HepG2 (cell line): ENCODE measurements around the gene SHROOM1. TPM values are rescaled to one million over a fixed set of nuclear protein-coding genes. Genes with fewer than 3 reads are reported as not detected.
A peak's percentile ranks its signal among the peaks of the same experiment; 100 is the strongest.

Source experiments
- ATAC-seq: fragments of 200-7000 bp; cut with Tn5 transposase; 3 replicates; pipeline ENCODE4 v1.9.1; 2020; ENCODE audit warnings: mild to moderate bottlenecking, moderate library complexity
- BruUV-seq: library from RNA; stranded (reverse); fragments of 400-500 nt; replicated peaks from 2 replicates; lab custom pipeline; 2021; lab: Mats Ljungman, UMichigan
- CTCF ChIA-PET: fragments of 300-600 bp; formaldehyde crosslinking; extraction: SDS; loops from one replicate; lab custom pipeline; 2021; ENCODE audit warnings: low total read pairs, inconsistent platforms, low intra/inter-chr PET ratio; lab: Yijun Ruan, JAX
- POLR2A ChIA-PET: fragments of 350-600 bp; sonication (Branson Sonifier 250); formaldehyde crosslinking; loops from one replicate; lab custom pipeline; 2020; ENCODE audit warnings: antibody characterized with exemption, inconsistent platforms; lab: Yijun Ruan, JAX
- DNase-seq: peaks from one replicate; pipeline ENCODE4 v3.0.0-alpha.2; 2015; ENCODE audit warnings: low spot score
- FAIRE-seq: peaks from 3 replicates; lab custom pipeline; 2011; peaks lifted over from hg19 to GRCh38; lab: Jason Lieb, UNC
- H2AFZ ChIP-seq: one replicate; pipeline ENCODE4 v1.6.1; 2011; ENCODE audit warnings: low read length, inconsistent platforms
- H3K27ac ChIP-seq: fragments of 300-600 bp; 3 replicates; pipeline ENCODE4 v1.8.0; 2011; ENCODE audit warnings: mixed run types, mild to moderate bottlenecking, mixed read lengths, low read length, inconsistent platforms; ENCODE audit not compliant: insufficient read depth; ENCODE audit errors: extremely low read length
- H3K27me3 ChIP-seq, 2 experiments: fragments of 200-600 bp in 1 of 2; 2 replicates in 1 of 2; 3 replicates in 1 of 2; pipeline versions ENCODE4 v1.6.0 to v1.8.0; 2011; ENCODE audit warnings: low read length in 2 of 2, mild to moderate bottlenecking in 2 of 2, moderate library complexity in 2 of 2, inconsistent platforms in 1 of 2; ENCODE audit not compliant: insufficient read depth in 2 of 2, control insufficient read depth in 1 of 2
- H3K36me3 ChIP-seq, 2 experiments: fragments of 200-600 bp in 1 of 2; replicated peaks in 1 of 2; 2 replicates in 1 of 2; 3 replicates in 1 of 2; pipeline versions ENCODE4 v1.5.1 to v1.8.0; 2011; ENCODE audit warnings: low read length in 2 of 2, inconsistent platforms in 1 of 2; ENCODE audit not compliant: insufficient read depth in 2 of 2, control insufficient read depth in 1 of 2
- H3K4me1 ChIP-seq: 2 replicates; pipeline ENCODE4 v1.5.1; 2012; ENCODE audit warnings: low read length, inconsistent platforms; ENCODE audit not compliant: insufficient read depth
- H3K4me2 ChIP-seq: 2 replicates; pipeline ENCODE4 v1.6.0; 2011; ENCODE audit warnings: low read depth, low read length, inconsistent platforms
- H3K4me3 ChIP-seq, 3 experiments: fragments of 200-600 bp in 1 of 3; sonication (generic), shearing (Covaris generic) in 1 of 3; replicated peaks in 1 of 3; 2 replicates each; pipeline ENCODE4 v1.5.1; 2011 to 2016; ENCODE audit warnings: low read length in 3 of 3, inconsistent platforms in 2 of 3, low read depth in 2 of 3, mild to moderate bottlenecking in 2 of 3, control low read depth in 1 of 3, mixed read lengths in 1 of 3; ENCODE audit not compliant: insufficient read depth in 1 of 3
- H3K79me2 ChIP-seq: one replicate; pipeline ENCODE4 v1.6.1; 2011; ENCODE audit warnings: low read length, inconsistent platforms; ENCODE audit not compliant: insufficient read depth
- H3K9ac ChIP-seq: 2 replicates; pipeline ENCODE4 v1.6.0; 2011; ENCODE audit warnings: mild to moderate bottlenecking, low read depth, low read length, inconsistent platforms; ENCODE audit not compliant: insufficient read depth
- H3K9me3 ChIP-seq: 2 replicates; pipeline ENCODE4 v1.5.1; 2012; ENCODE audit warnings: mild to moderate bottlenecking, low read length
- H4K20me1 ChIP-seq: 2 replicates; pipeline ENCODE4 v1.6.0; 2011; ENCODE audit warnings: inconsistent platforms, mild to moderate bottlenecking, low read length, moderate library complexity; ENCODE audit not compliant: insufficient read depth
- BCL6 ChIP-seq: IDR thresholded peaks from 2 replicates; pipeline ENCODE4 v1.6.1; 2016; ENCODE audit warnings: missing genetic modification reagents, missing compliant biosample characterization
- CCDC6 ChIP-seq: sonication (generic); formaldehyde crosslinking; IDR thresholded peaks from 2 replicates; pipeline ENCODE4 v1.8.1; 2022; ENCODE audit warnings: mild to moderate bottlenecking, missing genetic modification reagents, moderate library complexity
- DNMT1 ChIP-seq: sonication (generic); formaldehyde crosslinking; IDR thresholded peaks from 2 replicates; pipeline ENCODE4 v1.5.1; 2020; ENCODE audit warnings: mild to moderate bottlenecking, missing genetic modification reagents
- FOSL2 ChIP-seq: sonication (generic); formaldehyde crosslinking; IDR thresholded peaks from 2 replicates; pipeline ENCODE4 v1.4.0; 2020; ENCODE audit warnings: missing genetic modification reagents
- FOXA1 ChIP-seq, 2 experiments: fragments of 450-650 bp in 1 of 2; sonication (generic) in 1 of 2; formaldehyde crosslinking in 1 of 2; IDR thresholded peaks; 2 replicates each; pipeline versions ENCODE4 v1.4.0 to v1.6.1; 2016 to 2020; ENCODE audit warnings: missing genetic modification reagents in 1 of 2
- FOXA3 ChIP-seq: IDR thresholded peaks from 2 replicates; pipeline ENCODE4 v1.6.1; 2016; ENCODE audit warnings: missing genetic modification reagents, missing compliant biosample characterization
- FOXC1 ChIP-seq: sonication (generic); formaldehyde crosslinking; IDR thresholded peaks from 2 replicates; pipeline ENCODE4 v1.8.0; 2022; ENCODE audit warnings: mild to moderate bottlenecking, missing genetic modification reagents, borderline replicate concordance
- GABPA ChIP-seq, 2 experiments: IDR thresholded peaks; 2 replicates each; pipeline ENCODE4 v1.6.1; 2011 to 2016; ENCODE audit warnings: low read depth in 2 of 2, low read length in 1 of 2, missing biosample characterization in 1 of 2, missing genetic modification characterization in 1 of 2
- HCFC1 ChIP-seq: fragments of 150-350 bp; IDR thresholded peaks from 2 replicates; pipeline ENCODE4 v1.6.1; 2014; ENCODE audit warnings: low read depth, low read length
- KDM2A ChIP-seq: sonication (generic); formaldehyde crosslinking; IDR thresholded peaks from 2 replicates; pipeline ENCODE4 v1.4.0; 2020; ENCODE audit warnings: low read depth, missing genetic modification reagents, borderline replicate concordance
- MED1 ChIP-seq: sonication (generic); formaldehyde crosslinking; IDR thresholded peaks from 2 replicates; pipeline ENCODE4 v1.4.0; 2020; ENCODE audit warnings: missing genetic modification reagents
- NCOA2 ChIP-seq: sonication (generic); formaldehyde crosslinking; IDR thresholded peaks from 2 replicates; pipeline ENCODE4 v1.8.0; 2022; ENCODE audit warnings: inconsistent platforms
- PRMT3 ChIP-seq: sonication (generic); formaldehyde crosslinking; IDR thresholded peaks from 2 replicates; pipeline ENCODE4 v1.8.1; 2022; ENCODE audit warnings: low read depth, mild to moderate bottlenecking, moderate library complexity, missing genetic modification reagents, borderline replicate concordance
- RAD51 ChIP-seq: fragments of 450-650 bp; IDR thresholded peaks from 2 replicates; pipeline ENCODE4 v1.6.1; 2016; ENCODE audit warnings: borderline replicate concordance
- SP5 ChIP-seq: IDR thresholded peaks from 2 replicates; pipeline ENCODE4 v1.6.1; 2016; ENCODE audit warnings: low read depth, borderline replicate concordance
- TCF7L2 ChIP-seq: IDR thresholded peaks from 2 replicates; pipeline ENCODE4 v1.6.1; 2011; ENCODE audit warnings: mild to moderate bottlenecking, low read depth, low read length, moderate library complexity
- ZFP36L2 ChIP-seq: sonication (generic); formaldehyde crosslinking; IDR thresholded peaks from 2 replicates; pipeline ENCODE4 v1.4.0; 2020; ENCODE audit warnings: missing genetic modification reagents
- ZNF329 ChIP-seq: sonication (generic); formaldehyde crosslinking; IDR thresholded peaks from 2 replicates; pipeline ENCODE4 v1.9.0; 2021; ENCODE audit warnings: low read depth, mild to moderate bottlenecking, missing genetic modification reagents
- ZNF788 ChIP-seq: sonication (generic); formaldehyde crosslinking; IDR thresholded peaks from 2 replicates; pipeline ENCODE4 v1.5.0; 2020; ENCODE audit warnings: mild to moderate bottlenecking, missing genetic modification reagents, borderline replicate concordance
- WGBS: methylation state at CpG from one replicate; pipeline ENCODE4 v1.1.6; 2017; ENCODE audit warnings: low lambda C conversion rate; 5-methylcytosine and 5-hydroxymethylcytosine counted together
- in situ Hi-C: cut with HindIII; loops from 2 replicates; pipeline ENCODE4 v1.10.0; 2017; ENCODE audit warnings: low pct_unique_long_range_greater_than_20kb; ENCODE audit not compliant: extremely low pct_ligation_motif_present
- intact Hi-C: fragments of 100-400 bp; cut with micrococcal nuclease; formaldehyde crosslinking; loops from one replicate; pipeline ENCODE4 v1.10.0; 2022; ENCODE audit not compliant: unreplicated experiment
- polyA plus RNA-seq, 8 experiments: library from polyadenylated mRNA; depleted of rRNA in 3 of 8; stranded (reverse) in 7 of 8; unstranded in 1 of 8; fragments of >200 nt; fragmentation: Illumina TruSeq in 4 of 8; extraction: Trizol in 4 of 8; gene quantifications; 2 replicates each; pipeline versions ENCODE4 v1.2.1 to v1.2.3, GENCODE V29; 2011 to 2016; ENCODE audit warnings: low read depth in 4 of 8, missing spikeins in 1 of 8, mixed read lengths in 1 of 8; ENCODE audit not compliant: insufficient read depth in 1 of 8
- total RNA-seq, 5 experiments: library from RNA; depleted of rRNA; stranded (reverse); fragments of >200 nt; fragmentation: Illumina TruSeq; extraction: Trizol; gene quantifications; 2 replicates each; pipeline ENCODE4 v1.2.3, GENCODE V29; 2016; ENCODE audit warnings: low read depth in 1 of 5
- TF ChIP-seq, protein P1 (sequence below): IDR thresholded peaks from 2 replicates; pipeline ENCODE4 v1.6.1; 2016; ENCODE audit warnings: low read depth, borderline replicate concordance
- TF ChIP-seq, protein P2 (sequence below): sonication (generic); IDR thresholded peaks from 2 replicates; pipeline ENCODE4 v1.6.1; 2016; ENCODE audit warnings: low read depth, borderline replicate concordance
- TF ChIP-seq, protein P3 (sequence below): sonication (generic); formaldehyde crosslinking; IDR thresholded peaks from 2 replicates; pipeline ENCODE4 v1.5.0; 2020; ENCODE audit warnings: missing genetic modification reagents, mild to moderate bottlenecking, borderline replicate concordance

Gene SHROOM1
- total and polyA plus RNA-seq, 2 of the 13 experiments (the other 11 are each of a cell fraction or from before 2014, with no cell fraction given): 18.2 to 25.7 TPM

DNA sequence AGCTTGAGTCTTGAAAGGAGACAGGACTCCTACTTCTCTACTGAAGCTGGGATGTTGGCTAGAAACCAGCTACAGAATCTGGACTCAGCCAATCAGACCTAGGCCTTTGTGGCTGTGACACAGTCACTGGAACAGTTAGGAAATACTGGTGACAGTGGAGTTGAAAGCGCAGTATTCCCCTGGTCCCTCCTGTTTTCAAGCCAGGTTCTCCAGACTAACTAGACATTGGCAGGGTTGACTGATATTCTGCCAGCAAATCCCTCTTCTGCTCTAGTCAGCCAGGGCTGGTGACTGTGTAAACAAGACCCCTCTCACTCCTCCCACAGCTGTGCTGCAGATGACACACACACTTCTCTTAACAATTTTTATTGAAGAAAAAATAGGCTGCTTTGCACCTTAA lies 8.7 kb downstream of the SHROOM1 start:
- in situ Hi-C loops (no loop called here), intact Hi-C loops (loop anchor here (2.0 to 5.0 kb wide), 3 partner anchors 45 to 294 kb away; partner anchors contain the start of gene SEPTIN8)
- Histone ChIP-seq H3K4me1 (peaks cover 43% of the 10 kb centered on the region), H3K79me2 (peaks cover 4% of the 10 kb centered on the region), H4K20me1 (no peaks in the 10 kb centered on the region), H2AFZ (no peak overlapping the region), H3K27me3 (no peaks in the 10 kb centered on the region), H3K4me2 (peak overlapping the region; percentile 96), H3K9me3 (no peaks in the 10 kb centered on the region), H3K4me3 (no peak overlapping the region), H3K27ac (peak overlapping the region; percentile 66), H3K36me3 (peaks cover 5 to 26% of the 10 kb centered on the region in 2 experiments; a peak in 4 of 5 replicates)
- FAIRE-seq (peak; percentile 72), ATAC-seq (peak; percentile 37)
- POLR2A ChIA-PET: interaction anchor here (2.8 to 6.7 kb wide), 2 partner anchors 8 to 13 kb away, joined by 36 to 176 read pairs; partner anchors contain the start of gene SHROOM1
- CTCF ChIA-PET: interaction anchor here (4.5 kb wide), 1 partner anchor 14 kb away, joined by 54 read pairs; no protein-coding TSS in a partner anchor
- no TSS peak for BruUV-seq
- WGBS: 50% methylated on average over 1 of the region's 1 CpG
- no peak for TF ChIP-seq CCDC6 (CRISPR knock-in tag)
- TF ChIP-seq GABPA (IDR thresholded peaks at IDR 0.05; ENCODE audit: low read depth, low read length): no peak
- no peak for TF ChIP-seq GABPA (CRISPR knock-in tag; IDR thresholded peaks at IDR 0.05; ENCODE audit: low read depth)
- 0 out of 2 replicates have a peak, but pooled peaks have one; percentile 10 for TF ChIP-seq KDM2A (CRISPR knock-in tag)
- TF ChIP-seq TCF7L2: no peak
- TF ChIP-seq ZFP36L2 (CRISPR knock-in tag): no peak
- no peak for TF ChIP-seq ZNF329 (CRISPR knock-in tag)
- TF ChIP-seq, protein P1, sequence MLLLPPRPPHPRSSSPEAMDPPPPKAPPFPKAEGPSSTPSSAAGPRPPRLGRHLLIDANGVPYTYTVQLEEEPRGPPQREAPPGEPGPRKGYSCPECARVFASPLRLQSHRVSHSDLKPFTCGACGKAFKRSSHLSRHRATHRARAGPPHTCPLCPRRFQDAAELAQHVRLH: 0 out of 2 replicates have a peak, but pooled peaks have one; percentile 23
- no peak for TF ChIP-seq HCFC1
- 0 out of 2 replicates have a peak, but pooled peaks have one; percentile 13 for TF ChIP-seq BCL6 (CRISPR knock-in tag)
- TF ChIP-seq, protein P2, sequence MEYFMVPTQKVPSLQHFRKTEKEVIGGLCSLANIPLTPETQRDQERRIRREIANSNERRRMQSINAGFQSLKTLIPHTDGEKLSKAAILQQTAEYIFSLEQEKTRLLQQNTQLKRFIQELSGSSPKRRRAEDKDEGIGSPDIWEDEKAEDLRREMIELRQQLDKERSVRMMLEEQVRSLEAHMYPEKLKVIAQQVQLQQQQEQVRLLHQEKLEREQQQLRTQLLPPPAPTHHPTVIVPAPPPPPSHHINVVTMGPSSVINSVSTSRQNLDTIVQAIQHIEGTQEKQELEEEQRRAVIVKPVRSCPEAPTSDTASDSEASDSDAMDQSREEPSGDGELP: peak; percentile 33; the same call in 1 of the 2 replicates
- TF ChIP-seq FOSL2: 0 out of 2 replicates have a peak, but pooled peaks have one; percentile 16
- no peak for TF ChIP-seq DNMT1 (CRISPR knock-in tag)
- TF ChIP-seq PRMT3 (CRISPR knock-in tag): no peak
- TF ChIP-seq ZNF788 (CRISPR knock-in tag): no peak
- TF ChIP-seq, protein P3, sequence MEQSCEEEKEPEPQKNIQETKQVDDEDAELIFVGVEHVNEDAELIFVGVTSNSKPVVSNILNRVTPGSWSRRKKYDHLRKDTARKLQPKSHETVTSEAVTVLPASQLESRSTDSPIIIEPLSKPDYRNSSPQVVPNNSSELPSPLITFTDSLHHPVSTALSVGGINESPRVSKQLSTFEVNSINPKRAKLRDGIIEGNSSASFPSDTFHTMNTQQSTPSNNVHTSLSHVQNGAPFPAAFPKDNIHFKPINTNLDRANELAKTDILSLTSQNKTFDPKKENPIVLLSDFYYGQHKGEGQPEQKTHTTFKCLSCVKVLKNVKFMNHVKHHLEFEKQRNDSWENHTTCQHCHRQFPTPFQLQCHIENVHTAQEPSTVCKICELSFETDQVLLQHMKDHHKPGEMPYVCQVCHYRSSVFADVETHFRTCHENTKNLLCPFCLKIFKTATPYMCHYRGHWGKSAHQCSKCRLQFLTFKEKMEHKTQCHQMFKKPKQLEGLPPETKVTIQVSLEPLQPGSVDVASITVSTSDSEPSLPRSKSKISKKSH (CRISPR knock-in tag): no peak
- no peak for TF ChIP-seq RAD51
- no peak for TF ChIP-seq MED1 (CRISPR knock-in tag)
- TF ChIP-seq FOXA3 (CRISPR knock-in tag): peak; percentile 82
- no peak for TF ChIP-seq NCOA2 (CRISPR knock-in tag)
- no peak for TF ChIP-seq FOXC1 (CRISPR knock-in tag)
- peak; percentile 19; the same call in 1 of the 2 replicates for TF ChIP-seq SP5 (CRISPR knock-in tag)
- TF ChIP-seq FOXA1 (IDR thresholded peaks at IDR 0.05): no peak
- peak; percentile 75 for TF ChIP-seq FOXA1 (CRISPR knock-in tag; IDR thresholded peaks at IDR 0.05)
- TF ChIP-seq, all 625 proteins: peak for 8
- H3K9ac ChIP-seq: peak overlapping the region; percentile 69
- peak; percentile 69 for DNase-seq
